ENCODE data around the gene IZUMO3.
"Not testable (repeated sequence)": the region's sequence is repeated elsewhere in the genome, so short reads cannot be mapped to it uniquely, and the experiment has no call there.

Gene IZUMO3

GRCh38 chr9:24545847-24546522 is at the start of gene IZUMO3:
IZUMO3 (minus strand) TSS chr9:24545897; CDS start chr9:24545649, 248 bp downstream.
- no peak for DNase-seq

- no peak for DNase-seq
Observed at GRCh38 chr9:24594234-24594850, 48.6 kb upstream of the IZUMO3 start.

- DNase-seq: no peak
Observed at GRCh38 chr9:24590432-24590831, 44.7 kb upstream of the IZUMO3 start.

GRCh38 chr9:24587883-24588282 is 42.2 kb upstream of the IZUMO3 start:
- DNase-seq: no peak

GRCh38 chr9:24582146-24583126 is 36.7 kb upstream of the IZUMO3 start:
- DNase-seq: no peak

- DNase-seq: not testable (repeated sequence)
Observed at GRCh38 chr9:24580005-24580404, 34.3 kb upstream of the IZUMO3 start.

GRCh38 chr9:24572406-24572805 is 26.7 kb upstream of the IZUMO3 start:
- DNase-seq: no peak

GRCh38 chr9:24561957-24562356 is 16.3 kb upstream of the IZUMO3 start:
- DNase-seq: no peak

- DNase-seq: no peak
Observed at GRCh38 chr9:24553183-24553552, 7.5 kb upstream of the IZUMO3 start.

- no peak for DNase-seq
Observed at GRCh38 chr9:24552526-24553182, 7.0 kb upstream of the IZUMO3 start.

- DNase-seq: no peak
Observed at GRCh38 chr9:24545285-24545684, 412 bp downstream of the IZUMO3 start.

GRCh38 chr9:24518545-24518944 is 27.2 kb downstream of the IZUMO3 start:
- no peak for DNase-seq

GRCh38 chr9:24516463-24516862 is 29.2 kb downstream of the IZUMO3 start:
- DNase-seq: no peak

GRCh38 chr9:24509850-24510249 is 35.8 kb downstream of the IZUMO3 start:
- no peak for DNase-seq

- DNase-seq: no peak
Observed at GRCh38 chr9:24504521-24504920, 41.2 kb downstream of the IZUMO3 start.

GRCh38 chr9:24502206-24502937 is 43.3 kb downstream of the IZUMO3 start:
- DNase-seq: no peak

- DNase-seq: no peak
Observed at GRCh38 chr9:24500761-24501160, 44.9 kb downstream of the IZUMO3 start.

- DNase-seq: no peak
Observed at GRCh38 chr9:24498632-24499031, 47.1 kb downstream of the IZUMO3 start.

GRCh38 chr9:24497671-24498070 is 48.0 kb downstream of the IZUMO3 start:
- no peak for DNase-seq
